HG02759 (cell line): Measurements from ENCODE around the gene FBXO28.

Experiments used
- ATAC-seq: cut with Tn5 transposase; IDR thresholded peaks from one replicate; pipeline ENCODE4 v1.9.1; 2021; ENCODE audit warnings: mild to moderate bottlenecking, moderate library complexity; ENCODE audit not compliant: unreplicated experiment

Gene FBXO28

GRCh38 chr1:224092601-224093000, 21.3 kb upstream of the FBXO28 start:
- ATAC-seq = no peak

DNA sequence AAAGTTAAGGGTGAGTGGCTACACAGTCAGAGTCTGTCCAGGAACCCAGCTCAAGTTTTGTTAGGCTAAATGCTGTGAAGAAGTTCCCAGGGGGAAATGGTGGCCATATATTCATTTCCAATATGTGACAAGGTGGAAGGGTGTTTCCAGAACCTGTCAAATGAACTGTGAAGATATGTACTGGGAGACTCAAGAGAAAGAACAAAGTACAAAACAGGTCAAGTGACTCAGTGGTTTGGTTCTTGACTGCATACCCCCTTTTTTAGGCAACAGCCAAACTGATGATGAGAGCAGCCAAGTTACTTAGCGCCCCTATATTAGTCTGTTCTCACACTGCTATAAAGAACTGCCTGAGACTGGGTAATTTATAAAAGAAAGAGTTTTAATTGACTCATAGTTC, 18.6 kb upstream of the FBXO28 start:
- no peak for ATAC-seq

GRCh38 chr1:224095867-224096266, 18.0 kb upstream of the FBXO28 start:
- no peak for ATAC-seq

DNA sequence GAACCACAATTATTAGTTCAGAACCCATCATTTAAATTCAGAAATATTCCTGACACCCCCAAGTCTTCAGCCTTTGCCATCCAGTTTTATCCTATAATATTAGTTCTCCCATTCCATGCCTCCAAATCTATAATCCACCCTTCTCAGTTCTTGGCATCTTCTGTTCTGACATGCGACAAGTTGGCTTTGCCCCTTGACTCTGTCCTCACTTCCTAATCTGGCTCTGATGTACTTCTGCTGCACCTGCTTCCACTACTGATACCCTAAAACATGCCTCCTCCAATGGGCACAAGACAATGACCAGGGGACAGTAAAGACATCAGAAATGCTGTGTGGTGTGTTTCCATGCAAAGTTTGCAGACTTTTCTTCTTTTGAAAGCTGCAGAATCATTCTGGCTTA, 17.1 kb upstream of the FBXO28 start:
- ATAC-seq = no peak

DNA sequence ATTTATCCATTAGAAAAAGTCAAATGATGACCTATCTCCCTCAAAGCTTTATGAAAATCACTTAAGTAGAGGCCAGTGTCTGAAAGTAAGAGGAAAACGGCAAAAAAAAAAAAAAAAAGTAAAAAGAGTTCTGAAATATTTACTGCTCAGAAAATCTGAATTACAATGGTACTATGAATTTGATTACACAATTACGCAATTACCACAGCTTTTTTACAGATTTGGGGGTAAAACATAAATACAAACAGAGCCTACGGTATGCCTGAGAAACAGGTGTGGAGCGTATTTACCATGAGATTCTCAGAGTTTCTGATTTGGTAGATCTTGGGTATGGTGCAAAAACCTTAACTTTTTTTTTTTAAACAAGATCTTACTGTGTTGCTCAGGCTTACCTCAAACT, 15.9 kb upstream of the FBXO28 start:
- ATAC-seq = no peak

- peak; percentile 80 for ATAC-seq
Measured at GRCh38 chr1:224106568-224107281, 7.2 kb upstream of the FBXO28 start.

DNA sequence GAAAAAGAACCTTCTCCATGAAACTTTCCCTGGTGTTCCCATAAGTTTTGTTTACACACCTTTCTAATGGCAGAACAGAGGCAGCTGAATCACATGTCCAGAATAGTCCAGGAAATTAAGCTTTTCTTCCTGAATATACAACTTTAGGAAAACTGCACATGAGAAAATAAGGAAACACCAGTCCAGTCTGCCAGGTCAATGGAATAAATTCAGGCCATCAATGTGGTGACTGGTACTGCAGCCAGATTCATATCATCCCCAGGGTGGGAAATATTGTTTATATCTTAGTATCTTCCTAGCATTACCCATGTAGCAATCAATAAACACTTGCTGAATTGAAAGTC, 6.7 kb upstream of the FBXO28 start:
- no peak for ATAC-seq

DNA sequence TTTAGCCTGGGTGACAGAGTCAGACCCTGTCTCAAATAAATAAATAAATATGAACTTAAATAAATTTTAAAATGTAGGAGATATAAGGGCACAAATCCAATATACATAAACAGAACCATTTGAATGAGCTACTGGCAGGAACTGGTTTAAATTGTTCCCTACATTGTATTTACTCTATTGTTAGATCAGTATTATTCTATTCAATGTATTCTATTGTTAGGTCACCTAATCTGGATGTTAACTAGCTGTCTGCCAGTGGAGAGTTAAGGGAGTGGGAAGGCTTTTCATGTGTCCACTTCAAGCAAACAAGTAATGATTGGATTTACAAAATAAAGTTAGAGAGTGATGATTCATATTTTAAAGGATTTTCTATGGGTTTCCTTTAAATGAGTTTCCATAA, 4.9 kb upstream of the FBXO28 start:
- no peak for ATAC-seq

GRCh38 chr1:224109981-224110380, 3.9 kb upstream of the FBXO28 start:
- no peak for ATAC-seq

- ATAC-seq = no peak
Measured at GRCh38 chr1:224113005-224113404, 906 bp upstream of the FBXO28 start.

GRCh38 chr1:224113545-224113917, 380 bp upstream of the FBXO28 start:
- ATAC-seq = peak; percentile 13

- ATAC-seq = no peak
Measured at GRCh38 chr1:224114787-224115175, 870 bp downstream of the FBXO28 start.

- ATAC-seq = no peak
Measured at GRCh38 chr1:224116131-224116530, 2.2 kb downstream of the FBXO28 start.

DNA sequence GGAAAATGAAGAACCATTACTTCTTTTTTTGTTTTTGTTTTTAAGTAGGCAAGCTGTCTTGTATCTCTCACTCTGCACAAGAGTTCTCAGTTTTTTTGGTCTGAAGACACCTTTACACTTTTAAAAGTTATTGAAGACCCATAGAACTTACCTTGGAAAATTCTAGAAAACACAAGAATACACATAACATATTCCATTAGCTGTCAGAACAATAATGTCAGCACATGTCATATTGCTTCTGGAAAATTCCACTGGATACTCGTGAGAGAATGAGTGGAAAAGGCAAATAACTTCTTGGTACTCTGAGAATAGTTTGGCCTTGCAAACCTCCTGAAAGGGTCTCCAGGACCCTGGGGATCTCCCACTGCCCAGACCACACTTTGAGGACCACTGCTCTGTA, 4.8 kb downstream of the FBXO28 start:
- no peak for ATAC-seq

- no peak for ATAC-seq
Measured at GRCh38 chr1:224123136-224123535, 9.2 kb downstream of the FBXO28 start.

DNA sequence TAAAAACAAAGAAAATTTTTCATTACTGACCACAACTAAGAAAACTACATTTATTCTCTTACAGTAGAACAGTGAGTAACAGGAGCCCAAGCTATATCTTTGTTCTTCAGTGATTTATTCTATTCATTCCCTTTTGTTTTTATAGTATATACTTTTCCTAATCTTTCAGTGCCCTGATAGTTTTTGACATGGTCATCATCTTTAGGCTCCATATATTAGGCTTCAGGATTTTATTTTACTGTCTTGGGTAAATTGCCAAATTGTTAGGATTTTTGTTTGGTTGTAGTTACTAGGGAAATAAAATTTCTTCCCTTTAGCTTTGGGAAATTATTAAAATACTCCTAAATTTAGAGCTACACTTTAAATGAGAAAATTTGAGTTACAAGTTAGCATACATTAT, 10.3 kb downstream of the FBXO28 start:
- ATAC-seq = no peak

DNA sequence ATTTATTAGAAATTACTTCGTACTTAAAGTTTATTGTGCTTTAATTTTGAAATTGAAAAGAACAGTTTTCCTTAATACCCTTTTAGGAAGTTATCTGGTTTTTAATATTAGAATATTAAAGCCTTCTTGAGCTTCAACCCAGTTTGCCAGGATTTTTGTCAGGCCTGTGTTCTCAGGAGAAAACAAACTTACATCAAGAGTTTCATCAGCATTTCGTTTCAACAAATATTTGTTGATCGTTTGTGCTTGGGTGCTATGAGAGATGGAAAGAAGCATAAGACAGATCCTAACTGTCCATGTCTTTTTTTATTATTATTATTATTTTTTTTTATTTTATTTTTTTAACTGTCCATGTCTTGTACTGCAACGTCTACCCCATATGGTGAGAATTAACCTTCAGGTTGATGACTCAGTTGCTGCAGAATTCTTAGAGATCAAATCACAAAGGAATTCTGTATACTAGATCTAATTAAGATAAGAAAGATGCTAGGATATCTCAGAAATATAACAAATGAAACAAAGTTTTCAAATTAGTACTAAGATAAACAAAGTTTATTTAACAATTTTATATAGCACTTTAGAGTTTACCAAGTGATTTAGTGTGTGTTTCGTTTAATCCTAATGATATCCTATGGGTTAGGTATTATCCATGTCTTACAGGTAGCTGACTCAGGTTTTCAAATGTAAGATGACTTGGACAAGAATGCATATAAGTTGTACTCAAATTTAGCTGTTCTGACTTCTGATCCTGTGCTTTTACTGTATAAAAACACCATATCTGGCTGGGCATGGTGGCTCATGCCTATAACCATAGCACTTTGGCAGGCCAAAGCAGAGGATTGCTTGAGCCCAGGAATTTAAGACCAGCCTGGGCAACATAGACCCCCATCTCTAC, 14.3 kb downstream of the FBXO28 start:
- ATAC-seq = no peak

DNA sequence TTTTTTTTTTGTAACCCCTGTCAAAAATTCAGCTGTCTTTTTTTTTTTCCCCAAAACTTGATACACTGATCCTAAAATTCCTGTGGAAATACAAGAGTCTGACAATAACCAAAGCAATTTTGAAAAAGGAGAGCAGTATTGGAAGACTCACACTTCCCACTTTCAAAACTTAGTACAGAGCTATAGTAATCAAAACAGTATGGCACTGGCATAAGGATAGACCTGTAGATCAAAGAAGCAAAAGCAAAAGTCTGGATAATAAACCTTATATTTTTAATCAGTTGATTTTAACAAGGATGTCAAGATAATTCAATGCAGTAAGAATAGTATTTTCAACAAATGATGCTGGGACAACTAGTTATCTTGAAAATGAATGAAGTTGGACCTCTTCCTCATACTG, 17.3 kb downstream of the FBXO28 start:
- no peak for ATAC-seq

DNA sequence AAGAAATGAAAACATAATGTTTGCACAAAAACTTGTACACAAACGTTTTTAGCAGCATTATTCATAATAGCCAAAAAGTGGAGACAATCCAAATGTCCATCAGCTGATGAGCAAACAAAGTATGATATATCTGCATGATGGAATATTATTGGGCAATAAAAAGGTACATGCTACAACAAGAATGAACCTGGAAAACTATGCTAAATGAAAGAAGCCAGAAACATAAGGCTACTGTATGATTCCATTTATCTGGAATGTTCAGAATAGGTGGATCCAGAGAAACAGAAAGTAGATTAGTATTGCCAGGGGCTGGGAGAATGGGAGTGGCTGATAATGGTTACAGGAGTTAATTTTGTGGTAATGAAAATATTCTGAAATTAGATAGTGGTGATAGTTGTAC, 19.0 kb downstream of the FBXO28 start:
- ATAC-seq = no peak

DNA sequence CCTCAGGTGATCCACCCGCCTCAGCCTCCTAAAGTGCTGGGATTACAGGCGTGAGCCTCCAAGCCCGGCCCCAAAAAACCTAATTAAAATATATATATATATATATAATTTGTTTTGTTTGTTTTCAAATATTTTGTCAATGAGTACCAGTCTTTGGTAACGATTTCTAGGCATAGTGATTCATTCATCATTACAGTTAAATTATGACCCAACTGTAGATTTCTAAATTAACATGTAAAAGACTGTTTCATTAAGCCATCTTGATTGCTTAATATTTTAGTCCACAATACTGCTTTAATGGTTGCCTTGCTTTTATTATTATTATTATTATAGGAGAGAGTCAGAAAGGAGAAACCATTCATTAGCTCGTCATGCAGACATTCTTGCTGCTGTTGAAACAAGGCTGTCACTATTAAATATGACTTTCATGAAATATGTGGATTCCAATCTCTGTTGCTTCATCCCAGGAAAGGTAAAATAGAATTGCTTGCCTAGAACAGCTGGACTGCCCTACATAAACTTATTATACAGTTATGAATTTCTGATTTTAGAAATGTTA, 19.9 kb downstream of the FBXO28 start:
- no peak for ATAC-seq

DNA sequence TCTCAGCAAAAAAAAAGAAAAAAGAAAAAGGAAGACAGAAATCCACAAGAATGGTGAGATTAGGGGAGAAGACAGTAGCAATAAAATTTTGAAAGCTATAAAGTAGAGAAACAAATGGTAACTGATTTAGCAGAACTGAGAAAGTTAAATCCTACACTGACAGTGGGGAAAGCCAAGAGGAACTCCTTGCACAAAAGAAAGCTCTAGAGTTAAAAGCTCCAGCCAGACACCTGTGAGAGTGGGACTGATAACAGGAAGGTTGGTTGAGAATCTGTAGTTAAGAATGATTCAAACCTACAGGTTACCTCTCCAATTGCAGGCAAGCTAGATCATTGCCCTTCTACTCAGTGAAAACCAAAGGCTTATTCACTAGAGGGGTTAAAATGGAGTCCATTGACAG, 23.6 kb downstream of the FBXO28 start:
- no peak for ATAC-seq

- no peak for ATAC-seq
Measured at GRCh38 chr1:224138198-224138597, 24.3 kb downstream of the FBXO28 start.
